ENCODE data around the gene ARHGAP45. TPM values are rescaled to one million over a fixed set of nuclear protein-coding genes. Genes with fewer than 3 reads are reported as not detected.
"Not testable (repeated sequence)": the region's sequence is repeated elsewhere in the genome, so short reads cannot be mapped to it uniquely, and the experiment has no call there.

Gene ARHGAP45
- total RNA-seq, 1 donor from 2014 or later, result 6.1 TPM

GRCh38 chr19:1125601-1126467, 58.9 kb downstream of the ARHGAP45 start:
- H3K4me3 Mint-ChIP-seq (ENCODE audit: low read depth), result no peak overlapping the region
- no peaks in the 10 kb centered on the region for H3K27me3 Mint-ChIP-seq
- peaks cover 4% of the 10 kb centered on the region for H3K36me3 Mint-ChIP-seq (ENCODE audit: insufficient read depth)
- DNase-seq (ENCODE audit: low spot score, unreplicated experiment), result no peak
- H3K4me1 Mint-ChIP-seq (ENCODE audit: low read depth), result no peaks in the 10 kb centered on the region
- TF ChIP-seq CTCF (IDR thresholded peaks at IDR 0.05; ENCODE audit: unreplicated experiment), result no peak
- no peaks in the 10 kb centered on the region for H3K9me3 Mint-ChIP-seq (ENCODE audit: low read depth)
- no peak overlapping the region for H3K27ac Mint-ChIP-seq

- Mint-ChIP-seq H3K4me1 (ENCODE audit: low read depth) (no peaks in the 10 kb centered on the region), H3K9me3 (ENCODE audit: low read depth) (no peaks in the 10 kb centered on the region), H3K27ac (no peak overlapping the region), H3K4me3 (ENCODE audit: low read depth) (no peak overlapping the region), H3K27me3 (no peaks in the 10 kb centered on the region), H3K36me3 (ENCODE audit: insufficient read depth) (no peaks in the 10 kb centered on the region)
- DNase-seq (ENCODE audit: low spot score, unreplicated experiment), result no peak
- TF ChIP-seq CTCF (IDR thresholded peaks at IDR 0.05; ENCODE audit: unreplicated experiment), result no peak
These were observed 60.2 kb downstream of the ARHGAP45 start for GRCh38 chr19:1126984-1127760.

GRCh38 chr19:1128106-1128505, 61.1 kb downstream of the ARHGAP45 start:
- no peaks in the 10 kb centered on the region for H3K27me3 Mint-ChIP-seq
- H3K4me3 Mint-ChIP-seq (ENCODE audit: low read depth), result no peak overlapping the region
- H3K36me3 Mint-ChIP-seq (ENCODE audit: insufficient read depth), result no peaks in the 10 kb centered on the region
- DNase-seq (ENCODE audit: low spot score, unreplicated experiment), result no peak
- TF ChIP-seq CTCF (IDR thresholded peaks at IDR 0.05; ENCODE audit: unreplicated experiment), result no peak
- H3K9me3 Mint-ChIP-seq (ENCODE audit: low read depth), result no peaks in the 10 kb centered on the region
- no peaks in the 10 kb centered on the region for H3K4me1 Mint-ChIP-seq (ENCODE audit: low read depth)
- H3K27ac Mint-ChIP-seq, result no peak overlapping the region

- not testable (repeated sequence) for H3K27me3 Mint-ChIP-seq; H3K4me1 Mint-ChIP-seq (ENCODE audit: low read depth); H3K36me3 Mint-ChIP-seq (ENCODE audit: insufficient read depth); H3K9me3 Mint-ChIP-seq (ENCODE audit: low read depth); DNase-seq (ENCODE audit: low spot score, unreplicated experiment); H3K4me3 Mint-ChIP-seq (ENCODE audit: low read depth); H3K27ac Mint-ChIP-seq
These were observed 62.1 kb downstream of the ARHGAP45 start for GRCh38 chr19:1129084-1129483.

- no peak for TF ChIP-seq CTCF (IDR thresholded peaks at IDR 0.05; ENCODE audit: unreplicated experiment)
- H3K27ac Mint-ChIP-seq, result no peak overlapping the region
- no peaks in the 10 kb centered on the region for H3K9me3 Mint-ChIP-seq (ENCODE audit: low read depth)
- no peaks in the 10 kb centered on the region for H3K36me3 Mint-ChIP-seq (ENCODE audit: insufficient read depth)
- no peak for DNase-seq (ENCODE audit: low spot score, unreplicated experiment)
- no peaks in the 10 kb centered on the region for H3K27me3 Mint-ChIP-seq
- no peak overlapping the region for H3K4me3 Mint-ChIP-seq (ENCODE audit: low read depth)
- no peaks in the 10 kb centered on the region for H3K4me1 Mint-ChIP-seq (ENCODE audit: low read depth)
These were observed 62.6 kb downstream of the ARHGAP45 start for GRCh38 chr19:1129535-1129934.

Data from progenitor cell of endocrine pancreas (in vitro differentiated cells).